Spleen (tissue), 11 donors: ENCODE measurements around the gene SLC24A3. TPM values are rescaled to one million over a fixed set of nuclear protein-coding genes. Genes with fewer than 3 reads are reported as not detected.

Experiments used
- DNase-seq: peaks from one replicate; pipeline ENCODE4 v3.0.0-alpha.2; 2020
- H3K27ac ChIP-seq, 8 donors: fragments of 200-600 bp; sonication (generic) in 7 of 8; 1 replicate in 4 of 8; 2 replicates in 4 of 8; pipeline versions ENCODE4 v1.5.0 to v1.8.0; 2016 to 2021; ENCODE audit warnings: inconsistent platforms in 4 of 8, mild to moderate bottlenecking in 4 of 8, moderate library complexity in 1 of 8
- H3K27me3 ChIP-seq, 7 donors: fragments of 200-600 bp; sonication (generic) in 6 of 7; replicated peaks in 1 of 7; 1 replicate in 4 of 7; 2 replicates in 3 of 7; pipeline versions ENCODE4 v1.5.0 to v1.8.0; 2016 to 2021; ENCODE audit warnings: inconsistent platforms in 3 of 7, mild to moderate bottlenecking in 1 of 7
- H3K36me3 ChIP-seq, 6 donors: fragments of 200-600 bp; sonication (generic) in 5 of 6; 1 replicate in 4 of 6; 2 replicates in 2 of 6; pipeline versions ENCODE4 v1.5.0 to v1.8.0; 2016 to 2021; ENCODE audit warnings: inconsistent platforms in 2 of 6
- H3K4me1 ChIP-seq, 6 donors: fragments of 200-600 bp; sonication (generic) in 5 of 6; 1 replicate in 3 of 6; 2 replicates in 3 of 6; pipeline versions ENCODE4 v1.5.0 to v1.8.0; 2016 to 2021; ENCODE audit warnings: inconsistent platforms in 3 of 6
- H3K4me3 ChIP-seq, 8 donors: fragments of 200-600 bp; sonication (generic) in 7 of 8; 1 replicate in 4 of 8; 2 replicates in 4 of 8; pipeline versions ENCODE4 v1.5.0 to v1.8.0; 2016 to 2021; ENCODE audit warnings: inconsistent platforms in 4 of 8, mild to moderate bottlenecking in 4 of 8, moderate library complexity in 2 of 8
- H3K9me3 ChIP-seq, 8 donors: fragments of 200-600 bp; sonication (generic) in 7 of 8; 1 replicate in 4 of 8; 2 replicates in 4 of 8; pipeline versions ENCODE4 v1.5.0 to v1.8.0; 2016 to 2021; ENCODE audit warnings: inconsistent platforms in 4 of 8
- POLR2A ChIP-seq, 3 donors: fragments of 450-650 bp; IDR thresholded peaks; one replicate each; pipeline ENCODE4 v1.5.1; 2017; ENCODE audit warnings: antibody characterized with exemption in 3 of 3, mild to moderate bottlenecking in 1 of 3
- POLR2AphosphoS5 ChIP-seq, 3 donors: sonication (generic); formaldehyde crosslinking; IDR thresholded peaks; one replicate each; pipeline ENCODE4 v1.5.1; 2017; ENCODE audit warnings: antibody characterized with exemption in 3 of 3
- WGBS, 5 donors: extraction: QIAGEN DNeasy Blood & Tissue Kit in 3 of 5; methylation state at CpG; one replicate each; pipeline versions ENCODE4 v1.1.5 to v1.1.7; 2013 to 2018; 5-methylcytosine and 5-hydroxymethylcytosine counted together
- intact Hi-C: fragments of 100-400 bp; cut with DNase I; formaldehyde crosslinking; loops from one replicate; pipeline ENCODE4 v1.15.0; 2023; ENCODE audit warnings: low total_unique reads
- polyA plus RNA-seq, 3 donors: library from polyadenylated mRNA; stranded (reverse); fragments of 200-250 nt; gene quantifications; one replicate each; pipeline ENCODE4 v1.2.1, GENCODE V29; 2013
- total RNA-seq, 7 donors: library from RNA; depleted of rRNA in 3 of 7; stranded (reverse); fragments of >200 nt in 3 of 7; fragmentation: NEBNext Ultra II Directional in 4 of 7; extraction: Animal tissue kit (Norgen Biotek cat#: 25700) in 4 of 7; gene quantifications; one replicate each; pipeline versions ENCODE4 v1.1.0 to v1.2.1, GENCODE V29; 2016 to 2021
- TF ChIP-seq, protein P1 (sequence below), 11 experiments: fragments of 200-600 bp in 7 of 11; fragments of 450-650 bp in 4 of 11; sonication (generic) in 4 of 11; IDR thresholded peaks in 8 of 11; conservative IDR thresholded peaks in 3 of 11; 1 replicate in 7 of 11; 2 replicates in 4 of 11; pipeline versions ENCODE4 v1.4.0 to v1.8.0; 2016 to 2021; ENCODE audit warnings: antibody characterized with exemption in 11 of 11, inconsistent platforms in 4 of 11, mild to moderate bottlenecking in 1 of 11
- donor health status: healthy with polysubstance abuse.
- donor health status: DM: no; HTN: no; CAD: no; lungs with moderate emphysema.
- donor health status: DM: no; HTN: no; CAD: no.
- donor health status: Bipolar disorder and iron deficiency.
- donor health status: healthy.
- donor health status: DM: no; HTN: no; CAD: no.
- donor health status: DM: yes; HTN: yes; CAD: no.

Gene SLC24A3
- total and polyA plus RNA-seq, 10 donors = 0.37 to 3.9 (median 2.6) TPM

DNA sequence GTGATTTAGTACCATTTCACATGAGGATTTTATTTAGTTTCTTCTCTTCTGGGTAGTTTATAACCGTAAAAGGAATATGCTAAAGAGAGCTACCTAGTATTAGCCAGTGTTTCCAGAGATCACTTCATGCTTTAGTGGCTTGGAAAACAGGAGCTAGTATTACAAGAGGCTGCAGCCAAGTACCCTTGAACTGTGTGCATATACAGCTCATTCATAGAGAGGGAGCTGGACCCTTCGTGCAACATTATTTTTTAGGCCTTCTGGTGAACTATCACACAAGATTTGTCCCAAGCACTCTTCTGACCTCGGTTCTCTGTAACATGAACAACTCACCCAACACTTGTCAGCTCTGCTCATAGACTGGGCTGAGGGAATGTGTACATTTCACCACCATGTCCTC is 470.7 kb downstream of the SLC24A3 start:
- DNase-seq = no peak
- Histone ChIP-seq H3K27ac (no peak overlapping the region), H3K4me1 (no peaks in the 10 kb centered on the region), H3K27me3 (no peaks in the 10 kb centered on the region), H3K4me3 (no peak overlapping the region), H3K36me3 (no peaks in the 10 kb centered on the region), H3K9me3 (no peaks in the 10 kb centered on the region)
- intact Hi-C loops = no loop called here
- TF ChIP-seq POLR2A (IDR thresholded peaks at IDR 0.05) = no peak
- TF ChIP-seq POLR2AphosphoS5 (IDR thresholded peaks at IDR 0.05) = no peak
- TF ChIP-seq, protein P1, sequence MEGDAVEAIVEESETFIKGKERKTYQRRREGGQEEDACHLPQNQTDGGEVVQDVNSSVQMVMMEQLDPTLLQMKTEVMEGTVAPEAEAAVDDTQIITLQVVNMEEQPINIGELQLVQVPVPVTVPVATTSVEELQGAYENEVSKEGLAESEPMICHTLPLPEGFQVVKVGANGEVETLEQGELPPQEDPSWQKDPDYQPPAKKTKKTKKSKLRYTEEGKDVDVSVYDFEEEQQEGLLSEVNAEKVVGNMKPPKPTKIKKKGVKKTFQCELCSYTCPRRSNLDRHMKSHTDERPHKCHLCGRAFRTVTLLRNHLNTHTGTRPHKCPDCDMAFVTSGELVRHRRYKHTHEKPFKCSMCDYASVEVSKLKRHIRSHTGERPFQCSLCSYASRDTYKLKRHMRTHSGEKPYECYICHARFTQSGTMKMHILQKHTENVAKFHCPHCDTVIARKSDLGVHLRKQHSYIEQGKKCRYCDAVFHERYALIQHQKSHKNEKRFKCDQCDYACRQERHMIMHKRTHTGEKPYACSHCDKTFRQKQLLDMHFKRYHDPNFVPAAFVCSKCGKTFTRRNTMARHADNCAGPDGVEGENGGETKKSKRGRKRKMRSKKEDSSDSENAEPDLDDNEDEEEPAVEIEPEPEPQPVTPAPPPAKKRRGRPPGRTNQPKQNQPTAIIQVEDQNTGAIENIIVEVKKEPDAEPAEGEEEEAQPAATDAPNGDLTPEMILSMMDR (IDR thresholded peaks at IDR 0.05 in 8 of 11, conservative IDR thresholded peaks at IDR 0.05 in 3 of 11) = no peak
- WGBS, 5 donors = 79 to 88% (median 83%) methylated on average over 3 of the region's 3 CpGs

DNA sequence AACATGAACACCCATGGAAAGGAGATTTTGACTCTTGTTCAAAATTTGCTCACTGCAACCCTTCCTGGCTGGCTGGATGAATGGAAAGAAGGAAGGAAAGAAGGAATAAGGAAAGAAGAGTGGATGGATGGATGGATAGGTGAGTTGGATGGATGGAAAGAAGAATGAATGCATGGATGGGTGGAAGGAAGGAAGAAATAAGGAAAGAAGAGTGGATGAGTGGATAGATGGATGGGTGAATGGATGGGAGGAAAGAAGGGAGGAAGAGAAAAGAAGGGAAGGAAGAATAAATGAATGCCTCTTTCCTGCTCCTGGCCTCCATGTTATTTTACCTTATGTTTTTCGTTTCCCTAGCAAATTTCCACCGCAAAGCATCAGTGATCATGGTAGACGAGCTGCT is 471.4 kb downstream of the SLC24A3 start:
- TF ChIP-seq, protein P1 (IDR thresholded peaks at IDR 0.05 in 8 of 11, conservative IDR thresholded peaks at IDR 0.05 in 3 of 11) = no peak
- no peak for TF ChIP-seq POLR2AphosphoS5 (IDR thresholded peaks at IDR 0.05)
- no peak for TF ChIP-seq POLR2A (IDR thresholded peaks at IDR 0.05)
- Histone ChIP-seq H3K36me3 (no peaks in the 10 kb centered on the region), H3K27ac (no peak overlapping the region), H3K4me1 (no peaks in the 10 kb centered on the region), H3K27me3 (no peaks in the 10 kb centered on the region), H3K9me3 (no peaks in the 10 kb centered on the region), H3K4me3 (no peak overlapping the region)
- WGBS, 5 donors = 85 to 98% (median 87%) methylated on average over 3 of the region's 3 CpGs
- intact Hi-C loops = no loop called here
- no peak for DNase-seq

DNA sequence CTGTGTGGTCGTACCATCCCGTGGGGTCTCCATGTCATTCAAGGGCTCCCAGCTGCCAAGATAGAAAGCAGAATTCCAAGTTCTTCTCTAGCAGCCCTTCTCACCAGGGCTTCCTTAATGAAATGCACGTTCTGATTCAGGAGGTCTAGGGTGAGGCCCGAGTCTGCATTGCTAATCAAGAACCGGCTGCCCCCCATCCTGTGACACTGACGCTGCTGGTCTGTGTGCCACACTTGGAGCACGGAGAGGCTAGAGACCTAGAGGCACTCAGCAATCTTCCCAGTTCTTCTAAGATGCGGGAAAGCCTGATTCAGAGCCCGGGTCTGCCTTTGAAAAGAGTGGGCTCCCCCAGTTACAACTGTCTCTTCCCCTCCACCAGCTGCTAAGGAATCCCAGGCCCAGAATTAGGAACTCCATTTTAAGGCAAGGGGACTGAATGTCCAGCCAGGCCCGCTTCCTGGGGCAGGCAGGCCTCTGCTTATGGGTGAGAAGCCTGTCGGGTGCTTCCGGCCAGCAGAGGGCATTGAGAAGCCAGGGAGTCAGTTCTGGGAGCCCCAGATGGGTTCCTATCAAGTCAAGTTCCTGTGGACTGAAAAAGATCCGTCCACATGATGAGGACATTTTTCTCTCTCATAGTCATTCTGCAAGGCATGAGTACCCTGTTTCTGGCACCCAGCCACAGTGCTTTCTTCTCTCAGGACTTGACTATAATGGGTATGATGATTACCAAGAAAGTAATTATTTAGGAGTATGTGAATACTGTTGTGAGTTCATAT is 475.8 kb downstream of the SLC24A3 start:
- H3K9me3 ChIP-seq = no peaks in the 10 kb centered on the region
- intact Hi-C loops = no loop called here
- peak overlapping the region in 4 of 8 donors; percentile 19 to 45 (median 33) for H3K27ac ChIP-seq
- 67 to 80% (median 77%) methylated on average over 10 to 13 of the region's 13 CpGs for WGBS, 5 donors
- H3K36me3 ChIP-seq = no peaks in the 10 kb centered on the region
- DNase-seq = no peak
- H3K4me3 ChIP-seq = no peak overlapping the region
- H3K27me3 ChIP-seq = no peaks in the 10 kb centered on the region
- H3K4me1 ChIP-seq = peaks cover 0 to 10% (median 7%) of the 10 kb centered on the region in 6 donors
- no peak for TF ChIP-seq POLR2AphosphoS5 (IDR thresholded peaks at IDR 0.05)
- TF ChIP-seq, protein P1 (IDR thresholded peaks at IDR 0.05 in 8 of 11, conservative IDR thresholded peaks at IDR 0.05 in 3 of 11) = peak in 9 of 11 experiments; percentile 15 to 63 (median 44)

DNA sequence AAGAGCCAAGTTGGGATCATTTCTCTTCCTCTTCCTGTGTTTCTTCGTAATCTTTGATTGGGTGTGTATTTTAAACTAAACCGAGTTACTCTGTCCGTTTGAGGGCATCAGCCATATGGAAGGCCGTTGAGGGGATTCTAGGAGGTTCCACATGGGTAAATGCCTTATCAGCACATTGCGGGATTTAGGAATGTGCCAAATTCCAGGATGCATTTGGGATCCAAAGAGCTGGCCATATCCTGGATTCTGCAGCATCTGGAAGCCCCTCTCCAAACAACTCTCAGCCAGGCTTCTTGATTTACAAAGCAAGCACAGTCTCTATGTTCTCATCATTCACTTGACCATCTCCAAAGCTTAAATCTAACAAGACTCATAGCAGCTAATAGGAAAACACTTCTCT is 478.0 kb downstream of the SLC24A3 start:
- Histone ChIP-seq H3K27ac (no peak overlapping the region), H3K4me3 (no peak overlapping the region), H3K27me3 (no peaks in the 10 kb centered on the region), H3K9me3 (no peaks in the 10 kb centered on the region), H3K36me3 (no peaks in the 10 kb centered on the region), H3K4me1 (peaks cover 0 to 26% (median 14%) of the 10 kb centered on the region in 6 donors)
- TF ChIP-seq POLR2A (IDR thresholded peaks at IDR 0.05) = no peak
- TF ChIP-seq, protein P1 (IDR thresholded peaks at IDR 0.05 in 8 of 11, conservative IDR thresholded peaks at IDR 0.05 in 3 of 11) = no peak
- TF ChIP-seq POLR2AphosphoS5 (IDR thresholded peaks at IDR 0.05) = no peak
- DNase-seq = no peak
- intact Hi-C loops = loop anchor here (10.0 kb wide), 1 partner anchor 304 kb away; no protein-coding TSS in a partner anchor
- 37 to 74% (median 56%) methylated on average over 5 of the region's 5 CpGs for WGBS, 5 donors
